Mesenchymal stem cell (in vitro differentiated cells and primary cell): ENCODE data around the gene HRH1.
A peak's percentile ranks its signal among the peaks of the same experiment; 100 is the strongest.

Experiments used
- DNase-seq: peaks from one replicate; pipeline ENCODE4 v3.0.0-alpha.2; 2013
- H2AFZ ChIP-seq: one replicate; pipeline ENCODE4 v1.6.1; 2013; ENCODE audit warnings: low read depth, mild to moderate bottlenecking, control low read depth, inconsistent platforms, low read length, moderate library complexity
- H2AK5ac ChIP-seq: 2 replicates; pipeline ENCODE4 v1.6.1; 2013; ENCODE audit warnings: low read length, moderate library complexity, mild to moderate bottlenecking, inconsistent platforms; ENCODE audit not compliant: severe bottlenecking
- H2BK120ac ChIP-seq: one replicate; pipeline ENCODE4 v1.6.1; 2013; ENCODE audit warnings: low read depth, mild to moderate bottlenecking, inconsistent platforms, low read length, moderate library complexity
- H2BK12ac ChIP-seq, 2 experiments: one replicate each; pipeline ENCODE4 v1.6.1; 2013; ENCODE audit warnings: inconsistent platforms in 2 of 2, low read length in 2 of 2, mild to moderate bottlenecking in 2 of 2, moderate library complexity in 2 of 2, control low read depth in 1 of 2
- H2BK15ac ChIP-seq: one replicate; pipeline ENCODE4 v1.6.1; 2013; ENCODE audit warnings: mild to moderate bottlenecking, low read depth, inconsistent platforms; ENCODE audit not compliant: poor library complexity, severe bottlenecking
- H2BK5ac ChIP-seq: 2 replicates; pipeline ENCODE4 v1.6.1; 2013; ENCODE audit warnings: low read depth, mild to moderate bottlenecking, low read length, control low read depth, inconsistent platforms; ENCODE audit not compliant: poor library complexity, severe bottlenecking
- H3K14ac ChIP-seq, 2 experiments: one replicate each; pipeline ENCODE4 v1.6.1; 2013; ENCODE audit warnings: inconsistent platforms in 2 of 2, low read length in 2 of 2, control low read depth in 1 of 2, mild to moderate bottlenecking in 1 of 2, moderate library complexity in 1 of 2
- H3K18ac ChIP-seq, 2 experiments: one replicate each; pipeline ENCODE4 v1.6.1; 2013; ENCODE audit warnings: inconsistent platforms in 2 of 2, low read length in 2 of 2, control low read depth in 1 of 2, low read depth in 1 of 2, mild to moderate bottlenecking in 1 of 2
- H3K23ac ChIP-seq, 2 experiments: one replicate each; pipeline ENCODE4 v1.6.1; 2013; ENCODE audit warnings: inconsistent platforms in 2 of 2, low read length in 2 of 2, mild to moderate bottlenecking in 2 of 2, moderate library complexity in 2 of 2, control low read depth in 1 of 2
- H3K27ac ChIP-seq: 2 replicates; pipeline ENCODE4 v1.5.1; 2013; ENCODE audit warnings: mild to moderate bottlenecking, moderate library complexity, low read length, control low read depth, inconsistent platforms; ENCODE audit not compliant: poor library complexity, severe bottlenecking
- H3K27me3 ChIP-seq, 2 experiments: 2 replicates each; pipeline versions ENCODE4 v1.6.1 to v1.7.0; 2013; ENCODE audit warnings: low read length in 2 of 2, mild to moderate bottlenecking in 2 of 2, moderate library complexity in 2 of 2, control low read depth in 1 of 2, inconsistent platforms in 1 of 2; ENCODE audit not compliant: control insufficient read depth in 1 of 2, insufficient read depth in 1 of 2
- H3K36me3 ChIP-seq, 2 experiments: 2 replicates each; pipeline versions ENCODE4 v1.6.1 to v1.7.0; 2013; ENCODE audit warnings: low read length in 2 of 2, control low read depth in 1 of 2, inconsistent platforms in 1 of 2, low read depth in 1 of 2, mild to moderate bottlenecking in 1 of 2; ENCODE audit not compliant: insufficient read depth in 2 of 2, control insufficient read depth in 1 of 2
- H3K4ac ChIP-seq, 2 experiments: one replicate each; pipeline ENCODE4 v1.6.1; 2013; ENCODE audit warnings: inconsistent platforms in 2 of 2, low read length in 2 of 2, mild to moderate bottlenecking in 2 of 2, moderate library complexity in 2 of 2, control low read depth in 1 of 2, low read depth in 1 of 2
- H3K4me1 ChIP-seq: 2 replicates; pipeline ENCODE4 v1.6.1; 2013; ENCODE audit warnings: low read depth, low read length, control low read depth; ENCODE audit not compliant: control insufficient read depth, insufficient read depth
- H3K4me2 ChIP-seq: 2 replicates; pipeline ENCODE4 v1.6.1; 2013; ENCODE audit warnings: low read length, mild to moderate bottlenecking, inconsistent platforms; ENCODE audit not compliant: poor library complexity, severe bottlenecking
- H3K4me3 ChIP-seq, 2 experiments: 2 replicates each; pipeline versions ENCODE4 v1.5.1 to v1.7.0; 2013; ENCODE audit warnings: low read length in 2 of 2, mild to moderate bottlenecking in 2 of 2, control low read depth in 1 of 2, low read depth in 1 of 2; ENCODE audit not compliant: insufficient read depth in 1 of 2
- H3K79me1 ChIP-seq: replicated peaks from 2 replicates; pipeline ENCODE4 v1.6.1; 2013; ENCODE audit warnings: mild to moderate bottlenecking, control low read depth, low read length, inconsistent platforms; ENCODE audit not compliant: poor library complexity, severe bottlenecking
- H3K9ac ChIP-seq: 2 replicates; pipeline ENCODE4 v1.7.0; 2013; ENCODE audit warnings: mild to moderate bottlenecking, low read length, moderate library complexity
- H3K9me3 ChIP-seq: 2 replicates; pipeline ENCODE4 v1.7.0; 2013; ENCODE audit warnings: mild to moderate bottlenecking, low read length; ENCODE audit not compliant: control insufficient read depth
- H4K8ac ChIP-seq: one replicate; pipeline ENCODE4 v1.6.1; 2013; ENCODE audit warnings: inconsistent platforms, mild to moderate bottlenecking, low read length, moderate library complexity
- H4K91ac ChIP-seq: one replicate; pipeline ENCODE4 v1.6.1; 2013; ENCODE audit warnings: mild to moderate bottlenecking, low read length, inconsistent platforms
- WGBS: methylation state at CpG from one replicate; pipeline ENCODE4 v1.1.7; 2013; ENCODE audit warnings: mixed read lengths; 5-methylcytosine and 5-hydroxymethylcytosine counted together

The HRH1 gene

DNA sequence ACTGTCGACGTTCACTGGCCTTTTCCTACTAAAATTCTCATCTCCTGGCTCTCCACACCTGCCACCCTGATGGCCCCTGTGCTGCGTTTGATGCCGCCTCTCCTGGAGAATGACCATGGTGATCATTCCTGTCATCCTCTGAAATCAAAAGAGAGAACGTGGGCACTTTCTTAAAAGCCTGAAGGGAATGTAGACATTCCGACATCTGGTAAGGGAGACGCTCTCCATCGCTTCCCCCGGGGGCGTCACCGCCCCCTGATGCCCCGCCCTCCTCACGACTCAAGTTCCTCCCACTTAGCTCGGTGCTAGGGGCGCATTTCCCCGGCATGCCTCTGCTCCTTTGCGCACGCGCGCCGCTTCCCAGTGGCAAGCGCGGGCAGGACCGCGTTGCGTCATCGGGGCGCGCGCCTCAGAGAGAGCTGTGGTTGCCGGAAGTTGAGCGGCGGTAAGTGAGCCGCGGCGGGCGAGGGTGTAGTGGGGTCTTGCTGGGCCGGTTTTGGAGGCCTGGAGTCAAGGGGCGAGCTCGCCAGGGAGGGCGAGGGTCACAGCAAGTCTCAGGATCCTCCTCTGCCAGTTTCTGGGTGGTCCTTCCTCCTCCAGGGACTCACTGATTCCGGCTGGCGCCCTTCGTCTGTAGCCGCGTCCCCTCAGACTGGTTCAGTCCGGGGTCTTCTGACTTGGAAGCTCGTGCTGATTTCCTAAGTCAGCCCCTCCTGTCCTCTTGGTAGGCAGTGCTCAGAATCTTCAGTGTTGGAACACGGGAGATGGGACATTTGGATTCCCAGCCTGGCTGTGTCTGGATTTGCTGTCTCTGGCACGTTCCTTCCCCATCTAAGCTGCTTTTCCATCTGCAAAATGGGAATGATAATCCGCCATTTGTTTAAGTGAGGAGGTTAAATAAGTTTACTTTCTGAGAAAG lies 118.0 kb downstream of the HRH1 start, which contains the start of gene ATG7:
TSS of gene ATG7 (plus strand) at position 412 of the 919 bp plus-strand sequence. CDS start 26,299 bp downstream, outside the sequence.
- Histone ChIP-seq H3K79me1 (peaks cover 10% of the 10 kb centered on the region), H3K4ac (peak within 1 kb of the TSS; percentile 70 to 96), H3K27me3 (no peaks in the 10 kb centered on the region), H2BK15ac (peak within 1 kb of the TSS; percentile 38), H2BK12ac (peak within 1 kb of the TSS in 1 of 2 experiments; percentile 47), H2BK5ac (no peak within 1 kb of the TSS), H3K36me3 (peaks cover 5 to 11% of the 10 kb centered on the region in 2 experiments), H3K23ac (no peak within 1 kb of the TSS), H3K4me2 (peak within 1 kb of the TSS; percentile 84), H3K9ac (peak within 1 kb of the TSS; percentile 98), H3K27ac (peak within 1 kb of the TSS; percentile 28), H2BK120ac (no peak within 1 kb of the TSS), H2AFZ (peak within 1 kb of the TSS; percentile 87), H2AK5ac (peak within 1 kb of the TSS; percentile 68), H3K4me1 (peaks cover 6% of the 10 kb centered on the region), H3K14ac (peak within 1 kb of the TSS in 1 of 2 experiments; percentile 55), H3K4me3 (peak within 1 kb of the TSS; percentile 74 to 99), H4K91ac (peak within 1 kb of the TSS; percentile 82), H3K9me3 (no peaks in the 10 kb centered on the region), H3K18ac (peak within 1 kb of the TSS; percentile 93 to 95), H4K8ac (peak within 1 kb of the TSS; percentile 95)
- peak; percentile 96 for DNase-seq
- WGBS = 5% methylated on average over 50 of the region's 51 CpGs

DNA sequence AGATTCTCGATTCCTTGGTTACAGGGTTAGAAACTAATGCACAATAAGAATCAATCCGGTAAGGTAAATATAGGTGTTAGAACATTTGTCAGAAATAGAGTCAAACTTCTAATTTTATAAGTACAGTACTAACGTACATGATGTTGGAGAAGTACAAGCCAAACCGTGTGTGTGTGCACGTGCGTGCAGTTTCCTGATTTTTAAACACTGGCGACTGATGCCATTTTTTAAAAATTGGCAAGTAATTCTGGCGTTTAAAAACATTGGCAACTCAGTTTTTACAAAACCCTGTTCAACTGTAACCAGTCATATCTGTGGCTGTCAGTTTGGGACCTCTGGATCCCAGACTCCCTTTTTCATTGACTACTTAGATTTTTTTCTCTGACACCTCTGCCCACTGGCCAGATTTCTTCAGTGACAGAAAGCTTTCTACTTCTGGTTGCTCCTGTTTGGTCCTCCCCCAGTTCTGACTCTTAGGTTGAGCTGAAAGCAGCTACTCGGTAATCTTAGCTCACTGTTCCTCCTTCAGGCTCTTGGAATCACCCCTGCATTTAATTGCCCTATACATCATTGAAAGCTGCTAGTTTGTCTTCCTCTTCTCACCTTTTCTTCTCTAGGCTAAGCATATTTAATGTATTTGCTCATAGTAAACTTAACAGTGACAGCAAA lies 118.7 kb downstream of the HRH1 start:
- no peak overlapping the region for H3K18ac ChIP-seq
- H3K4me3 ChIP-seq = peak overlapping the region in 1 of 2 experiments; percentile 99
- no peak overlapping the region for H3K27ac ChIP-seq
- H3K14ac ChIP-seq = no peak overlapping the region
- no peaks in the 10 kb centered on the region for H3K27me3 ChIP-seq
- no peak overlapping the region for H2BK5ac ChIP-seq
- H3K36me3 ChIP-seq = peaks cover 7 to 11% of the 10 kb centered on the region in 2 experiments
- H4K8ac ChIP-seq = no peak overlapping the region
- DNase-seq = peak; percentile 46
- H2AFZ ChIP-seq = no peak overlapping the region
- peaks cover 6% of the 10 kb centered on the region for H3K4me1 ChIP-seq
- peak overlapping the region; percentile 55 for H2AK5ac ChIP-seq
- no peaks in the 10 kb centered on the region for H3K9me3 ChIP-seq
- H3K4ac ChIP-seq = peak overlapping the region in 1 of 2 experiments; percentile 52
- peaks cover 10% of the 10 kb centered on the region for H3K79me1 ChIP-seq
- no peak overlapping the region for H2BK15ac ChIP-seq
- no peak overlapping the region for H4K91ac ChIP-seq
- 29% methylated on average over 8 of the region's 9 CpGs for WGBS
- peak overlapping the region; percentile 98 for H3K9ac ChIP-seq
- no peak overlapping the region for H2BK120ac ChIP-seq
- H3K4me2 ChIP-seq = peak overlapping the region; percentile 84
- no peak overlapping the region for H3K23ac ChIP-seq
- no peak overlapping the region for H2BK12ac ChIP-seq

DNA sequence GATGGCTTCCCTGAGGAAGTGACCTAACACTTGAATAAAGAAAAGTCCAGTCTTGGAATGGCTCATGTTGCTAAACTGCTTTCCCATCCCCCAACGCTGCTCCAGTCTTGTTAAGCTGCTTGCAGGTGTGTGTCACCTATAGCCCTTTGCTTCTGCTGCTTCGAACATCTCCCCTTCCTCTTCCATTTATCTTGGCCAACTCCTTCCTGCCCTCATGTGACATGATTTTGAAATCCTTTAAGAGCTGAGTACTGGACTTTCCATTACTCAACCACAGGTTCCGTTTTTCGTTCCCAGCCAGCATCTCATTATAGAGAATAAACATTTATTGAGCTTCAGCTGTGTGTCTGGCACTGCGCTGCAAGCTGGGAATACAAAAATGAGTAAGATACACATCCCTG lies 119.6 kb downstream of the HRH1 start:
- H2BK120ac ChIP-seq = no peak overlapping the region
- H3K4ac ChIP-seq = no peak overlapping the region
- H3K27ac ChIP-seq = no peak overlapping the region
- no peak overlapping the region for H3K4me2 ChIP-seq
- H3K9me3 ChIP-seq = no peaks in the 10 kb centered on the region
- H3K9ac ChIP-seq = no peak overlapping the region
- H3K27me3 ChIP-seq = no peaks in the 10 kb centered on the region
- H4K91ac ChIP-seq = no peak overlapping the region
- peaks cover 7 to 11% of the 10 kb centered on the region in 2 experiments for H3K36me3 ChIP-seq
- H3K4me1 ChIP-seq = peaks cover 7% of the 10 kb centered on the region
- H3K4me3 ChIP-seq = peak overlapping the region in 1 of 2 experiments; percentile 99
- WGBS = 97% methylated on average over 5 of the region's 5 CpGs
- no peak overlapping the region for H2BK15ac ChIP-seq
- no peak overlapping the region for H3K18ac ChIP-seq
- H2AFZ ChIP-seq = no peak overlapping the region
- H3K23ac ChIP-seq = no peak overlapping the region
- no peak overlapping the region for H2BK5ac ChIP-seq
- peaks cover 11% of the 10 kb centered on the region for H3K79me1 ChIP-seq
- no peak overlapping the region for H2AK5ac ChIP-seq
- peak; percentile 54 for DNase-seq
- H3K14ac ChIP-seq = no peak overlapping the region
- no peak overlapping the region for H2BK12ac ChIP-seq
- H4K8ac ChIP-seq = no peak overlapping the region
